OCI-LY7 (cell line): Measurements from ENCODE around the gene FBLN5. TPM values are rescaled to one million over a fixed set of nuclear protein-coding genes. Genes with fewer than 3 reads are reported as not detected.

Experiments
- BruUV-seq: library from RNA; stranded (reverse); fragments of 400-500 nt; replicated peaks from 2 replicates; lab custom pipeline; 2021; lab: Mats Ljungman, UMichigan
- CTCF ChIA-PET: fragments of 300-600 bp; sonication (Branson Sonifier 250); formaldehyde crosslinking; loops from one replicate; lab custom pipeline; 2022; ENCODE audit warnings: antibody characterized with exemption; ENCODE audit not compliant: unreplicated experiment; lab: Charles Lee
- POLR2A ChIA-PET: fragments of 300-600 bp; sonication (Branson Sonifier 250); formaldehyde crosslinking; loops from one replicate; lab custom pipeline; 2022; ENCODE audit warnings: antibody characterized with exemption; lab: Charles Lee
- DNase-seq: peaks from one replicate; pipeline ENCODE4 v3.0.0-alpha.2; 2015; ENCODE audit warnings: low spot score
- H2AFZ ChIP-seq: fragments of 200-600 bp; sonication (generic), shearing (Covaris generic); 2 replicates; pipeline ENCODE4 v1.6.1; 2014; ENCODE audit warnings: mild to moderate bottlenecking, antibody characterized with exemption, low read length, moderate library complexity
- H3K27ac ChIP-seq: fragments of 200-600 bp; sonication (generic); 2 replicates; pipeline ENCODE4 v1.5.1; 2014; ENCODE audit warnings: mixed run types, low read depth, mild to moderate bottlenecking, moderate library complexity, low read length, inconsistent platforms; ENCODE audit not compliant: poor library complexity, severe bottlenecking
- H3K36me3 ChIP-seq: fragments of 200-600 bp; sonication (generic); 2 replicates; pipeline ENCODE4 v1.6.1; 2014; ENCODE audit warnings: mild to moderate bottlenecking, antibody characterized with exemption, low read length, moderate library complexity, mixed read lengths; ENCODE audit not compliant: insufficient read depth
- H3K4me1 ChIP-seq: fragments of 200-600 bp; sonication (generic); 2 replicates; pipeline ENCODE4 v1.5.1; 2014; ENCODE audit warnings: mild to moderate bottlenecking, low read length; ENCODE audit not compliant: insufficient read depth, poor library complexity, severe bottlenecking
- H3K4me2 ChIP-seq: fragments of 200-600 bp; sonication (generic); 2 replicates; pipeline ENCODE4 v1.6.1; 2014; ENCODE audit warnings: mild to moderate bottlenecking, low read length
- H3K4me3 ChIP-seq: fragments of 200-600 bp; sonication (generic); 2 replicates; pipeline ENCODE4 v1.5.1; 2014; ENCODE audit warnings: mild to moderate bottlenecking, low read depth, low read length; ENCODE audit not compliant: poor library complexity, severe bottlenecking
- H3K79me2 ChIP-seq: fragments of 200-600 bp; sonication (generic); 2 replicates; pipeline ENCODE4 v1.6.1; 2016; ENCODE audit warnings: low read depth, mild to moderate bottlenecking, low read length, moderate library complexity, mixed read lengths; ENCODE audit not compliant: insufficient read depth
- H3K9me2 ChIP-seq: fragments of 200-600 bp; sonication (generic); 2 replicates; pipeline ENCODE4 v1.6.1; 2016; ENCODE audit warnings: mild to moderate bottlenecking, low read length, mixed read lengths; ENCODE audit not compliant: insufficient read depth
- H3K9me3 ChIP-seq: fragments of 200-600 bp; sonication (generic); 2 replicates; pipeline ENCODE4 v1.6.1; 2014; ENCODE audit warnings: mild to moderate bottlenecking, mixed run types, low read length, mixed read lengths
- H4K20me1 ChIP-seq: fragments of 200-600 bp; sonication (generic); 2 replicates; pipeline ENCODE4 v1.6.1; 2014; ENCODE audit warnings: mild to moderate bottlenecking, antibody characterized with exemption, low read length, moderate library complexity, mixed read lengths; ENCODE audit not compliant: insufficient read depth
- CTCF ChIP-seq: fragments of 200-600 bp; sonication (generic); conservative IDR thresholded peaks from 2 replicates; pipeline ENCODE4 v1.5.1; 2014; ENCODE audit warnings: mild to moderate bottlenecking, antibody characterized with exemption, low read length, moderate library complexity, mixed read lengths
- EZH2phosphoT487 ChIP-seq: fragments of 200-600 bp; sonication (generic); IDR thresholded peaks from 2 replicates; pipeline ENCODE4 v1.6.1; 2018; ENCODE audit warnings: low read depth, borderline replicate concordance, mild to moderate bottlenecking, mixed run types, antibody characterized with exemption, low read length, moderate library complexity, mixed read lengths
- intact Hi-C: fragments of 100-400 bp; cut with micrococcal nuclease; formaldehyde crosslinking; loops from one replicate; pipeline ENCODE4 v1.10.0; 2022; ENCODE audit not compliant: unreplicated experiment
- total RNA-seq, 2 experiments: library from RNA; depleted of rRNA in 1 of 2; stranded (reverse); fragments of >200 nt in 1 of 2; shearing (Covaris generic) in 1 of 2; gene quantifications; 2 replicates each; pipeline ENCODE4 v1.2.3, GENCODE V29; 2014 to 2022

FBLN5 gene
- total RNA-seq, 2 experiments from 2014 or later, result 0.91 to 2.3 TPM

GRCh38 chr14:91946622-91947474 is 646 bp downstream of the FBLN5 start:
- Histone ChIP-seq H3K36me3 (no peaks in the 10 kb centered on the region), H3K4me1 (no peaks in the 10 kb centered on the region), H2AFZ (no peak overlapping the region), H3K79me2 (no peaks in the 10 kb centered on the region), H3K9me3 (no peaks in the 10 kb centered on the region), H3K27ac (no peak overlapping the region), H3K9me2 (no peaks in the 10 kb centered on the region), H3K4me3 (no peak overlapping the region), H3K4me2 (no peak overlapping the region), H4K20me1 (no peaks in the 10 kb centered on the region)
- intact Hi-C loops, result no loop called here
- CTCF ChIA-PET, result no interaction called here
- TF ChIP-seq CTCF, result no peak
- POLR2A ChIA-PET, result interaction anchor here (0.6 kb wide), 2 partner anchors 34 to 470 kb away, joined by 3 to 5 read pairs; no protein-coding TSS in a partner anchor
- no peak for DNase-seq
- no TSS peak for BruUV-seq

GRCh38 chr14:91945751-91946621 is 1.5 kb downstream of the FBLN5 start:
- POLR2A ChIA-PET, result interaction anchor here (0.6 to 0.7 kb wide), 3 partner anchors 9 to 469 kb away, joined by 3 to 5 read pairs (median 3); no protein-coding TSS in a partner anchor
- TF ChIP-seq EZH2phosphoT487 (no peak), CTCF (no peak)
- BruUV-seq, result no TSS peak
- Histone ChIP-seq H4K20me1 (no peaks in the 10 kb centered on the region), H3K9me3 (no peaks in the 10 kb centered on the region), H3K79me2 (no peaks in the 10 kb centered on the region), H3K27ac (no peak overlapping the region), H3K9me2 (no peaks in the 10 kb centered on the region), H3K36me3 (no peaks in the 10 kb centered on the region), H2AFZ (no peak overlapping the region), H3K4me1 (no peaks in the 10 kb centered on the region), H3K4me2 (no peak overlapping the region), H3K4me3 (no peak overlapping the region)
- CTCF ChIA-PET, result no interaction called here
- DNase-seq, result no peak
- intact Hi-C loops, result no loop called here
